ENCODE measurements around the gene EML1.
A peak's percentile ranks its signal among the peaks of the same experiment; 100 is the strongest.

The EML1 gene

GRCh38 chr14:99936738-99937474, 143.7 kb downstream of the EML1 start:
- H3K9ac ChIP-seq, result peak overlapping the region in 1 of 11 experiments; percentile 33; a peak in 2 of 22 replicates
- H3K27ac ChIP-seq, result no peak overlapping the region
- H3K4me3 ChIP-seq, result peak overlapping the region in 4 of 10 experiments; percentile 3 to 30 (median 13); a peak in 6 of 20 replicates
- H4K20me1 ChIP-seq, result peaks cover 0 to 47% (median 23%) of the 10 kb centered on the region in 11 experiments; a peak in 13 of 22 replicates
- peak overlapping the region; percentile 52 to 91 (median 80) for H3K4me2 ChIP-seq
- H3K4me1 ChIP-seq, result peaks cover 13 to 41% (median 35%) of the 10 kb centered on the region in 10 experiments
- H3K9me3 ChIP-seq (replicated peaks in 1 of 11), result no peaks in the 10 kb centered on the region
- peaks cover 60 to 90% (median 75%) of the 10 kb centered on the region in 11 experiments for H3K27me3 ChIP-seq
- H3K36me3 ChIP-seq, result no peaks in the 10 kb centered on the region
- TF ChIP-seq Cebpa-rat (IDR thresholded peaks at IDR 0.05), result no peak

DNA sequence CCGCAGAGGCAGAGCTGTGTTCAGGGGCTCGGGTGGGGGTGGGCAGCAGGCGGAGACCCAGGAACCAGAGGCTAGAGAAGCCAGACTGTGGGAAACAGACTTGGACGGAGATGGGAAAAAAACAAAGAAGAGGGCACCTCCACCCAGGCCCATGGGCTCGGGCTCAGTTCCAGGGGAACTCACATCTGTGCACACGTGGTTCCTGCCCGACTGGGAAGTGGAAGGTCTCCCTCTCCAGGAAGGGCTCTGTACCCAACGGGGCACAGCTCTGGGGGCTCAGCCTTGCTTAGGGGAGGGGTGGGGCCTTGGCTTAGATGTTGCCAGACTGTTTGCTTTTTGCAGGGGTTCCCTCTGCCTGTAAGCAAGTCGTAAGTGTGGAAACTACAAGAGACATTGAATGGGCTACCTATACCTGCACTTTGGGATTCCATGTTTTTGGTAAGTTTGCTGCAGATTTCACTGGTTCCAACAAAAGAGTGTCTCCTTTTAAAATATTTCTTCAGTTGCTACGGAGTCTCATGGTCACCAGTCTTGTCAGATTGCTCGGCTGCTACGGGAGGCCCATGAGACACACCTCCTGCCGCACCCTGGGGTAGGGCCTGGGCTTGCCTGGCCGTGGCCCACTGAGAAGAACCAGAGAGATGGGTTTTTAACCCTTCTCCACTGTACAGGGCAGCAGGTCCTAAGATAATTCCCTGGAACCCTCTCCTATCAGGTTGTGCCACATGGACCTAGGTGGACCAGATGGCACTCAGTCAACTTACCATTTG, 144.4 kb downstream of the EML1 start:
- Histone ChIP-seq H3K4me2 (peak overlapping the region; percentile 52 to 91 (median 80)), H3K9ac (peak overlapping the region in 1 of 11 experiments; percentile 33; a peak in 2 of 22 replicates), H4K20me1 (peaks cover 0 to 47% (median 24%) of the 10 kb centered on the region in 11 experiments; a peak in 13 of 22 replicates), H3K4me1 (peaks cover 13 to 41% (median 35%) of the 10 kb centered on the region in 10 experiments), H3K9me3 (replicated peaks in 1 of 11) (no peaks in the 10 kb centered on the region), H3K27ac (no peak overlapping the region), H3K4me3 (peak overlapping the region in 5 of 10 experiments; percentile 3 to 30 (median 5); a peak in 5 of 20 replicates), H3K27me3 (peaks cover 60 to 96% (median 81%) of the 10 kb centered on the region in 11 experiments), H3K36me3 (no peaks in the 10 kb centered on the region)
- no peak for TF ChIP-seq Cebpa-rat (IDR thresholded peaks at IDR 0.05)

- TF ChIP-seq Cebpa-rat (IDR thresholded peaks at IDR 0.05), result no peak
- H3K36me3 ChIP-seq, result no peaks in the 10 kb centered on the region
- no peaks in the 10 kb centered on the region for H3K9me3 ChIP-seq (replicated peaks in 1 of 11)
- peaks cover 60 to 99% (median 88%) of the 10 kb centered on the region in 11 experiments for H3K27me3 ChIP-seq
- peaks cover 0 to 47% (median 24%) of the 10 kb centered on the region in 11 experiments; a peak in 13 of 22 replicates for H4K20me1 ChIP-seq
- peaks cover 13 to 41% (median 35%) of the 10 kb centered on the region in 10 experiments for H3K4me1 ChIP-seq
- peak overlapping the region in 9 of 11 experiments; percentile 15 to 82 (median 60); a peak in 16 of 22 replicates for H3K4me2 ChIP-seq
- H3K4me3 ChIP-seq, result no peak overlapping the region
- no peak overlapping the region for H3K9ac ChIP-seq
- H3K27ac ChIP-seq, result no peak overlapping the region
These were observed 145.2 kb downstream of the EML1 start for GRCh38 chr14:99938376-99938775.

- H3K4me2 ChIP-seq, result peak overlapping the region in 9 of 11 experiments; percentile 15 to 82 (median 60); a peak in 17 of 22 replicates
- no peak overlapping the region for H3K9ac ChIP-seq
- H3K36me3 ChIP-seq, result no peaks in the 10 kb centered on the region
- TF ChIP-seq Cebpa-rat (IDR thresholded peaks at IDR 0.05), result no peak
- H3K27me3 ChIP-seq, result peaks cover 60 to 99% (median 92%) of the 10 kb centered on the region in 11 experiments
- peaks cover 0 to 47% (median 24%) of the 10 kb centered on the region in 11 experiments; a peak in 13 of 22 replicates for H4K20me1 ChIP-seq
- no peak overlapping the region for H3K27ac ChIP-seq
- peaks cover 13 to 41% (median 35%) of the 10 kb centered on the region in 10 experiments for H3K4me1 ChIP-seq
- H3K4me3 ChIP-seq, result no peak overlapping the region
- H3K9me3 ChIP-seq (replicated peaks in 1 of 11), result no peaks in the 10 kb centered on the region
These were observed 145.7 kb downstream of the EML1 start for GRCh38 chr14:99938896-99939295.

- H3K4me2 ChIP-seq, result peak overlapping the region in 9 of 11 experiments; percentile 15 to 82 (median 60); a peak in 17 of 22 replicates
- H3K9ac ChIP-seq, result no peak overlapping the region
- peaks cover 0 to 47% (median 24%) of the 10 kb centered on the region in 11 experiments; a peak in 12 of 22 replicates for H4K20me1 ChIP-seq
- TF ChIP-seq Cebpa-rat (IDR thresholded peaks at IDR 0.05), result no peak
- H3K27me3 ChIP-seq, result peaks cover 60 to 99% (median 93%) of the 10 kb centered on the region in 11 experiments
- H3K27ac ChIP-seq, result no peak overlapping the region
- peaks cover 13 to 41% (median 35%) of the 10 kb centered on the region in 10 experiments for H3K4me1 ChIP-seq
- no peaks in the 10 kb centered on the region for H3K9me3 ChIP-seq (replicated peaks in 1 of 11)
- no peak overlapping the region for H3K4me3 ChIP-seq
- no peaks in the 10 kb centered on the region for H3K36me3 ChIP-seq
These were observed 146.2 kb downstream of the EML1 start for GRCh38 chr14:99939421-99939820.

DNA sequence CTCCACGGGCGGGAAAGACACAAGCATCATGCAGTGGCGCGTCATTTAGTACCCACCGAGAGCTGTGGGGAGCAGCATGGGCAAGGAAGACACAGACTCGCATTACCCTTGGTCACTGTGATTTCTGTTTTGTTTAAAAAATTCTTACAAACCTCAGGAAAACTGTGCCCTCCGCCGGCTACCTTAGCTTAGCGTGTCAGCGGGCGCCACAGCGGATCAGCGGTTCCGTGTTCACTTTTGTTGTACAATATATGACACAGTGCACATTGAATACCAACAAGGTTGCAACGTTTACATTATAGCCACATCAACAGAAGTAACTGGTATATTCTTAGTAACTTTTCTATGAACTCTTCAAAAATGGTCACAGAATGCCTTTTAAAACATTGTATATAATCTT, 146.9 kb downstream of the EML1 start:
- Histone ChIP-seq H3K27me3 (peaks cover 60 to 99% (median 90%) of the 10 kb centered on the region in 11 experiments), H3K36me3 (no peaks in the 10 kb centered on the region)
- no peak for TF ChIP-seq Cebpa-rat (IDR thresholded peaks at IDR 0.05)

DNA sequence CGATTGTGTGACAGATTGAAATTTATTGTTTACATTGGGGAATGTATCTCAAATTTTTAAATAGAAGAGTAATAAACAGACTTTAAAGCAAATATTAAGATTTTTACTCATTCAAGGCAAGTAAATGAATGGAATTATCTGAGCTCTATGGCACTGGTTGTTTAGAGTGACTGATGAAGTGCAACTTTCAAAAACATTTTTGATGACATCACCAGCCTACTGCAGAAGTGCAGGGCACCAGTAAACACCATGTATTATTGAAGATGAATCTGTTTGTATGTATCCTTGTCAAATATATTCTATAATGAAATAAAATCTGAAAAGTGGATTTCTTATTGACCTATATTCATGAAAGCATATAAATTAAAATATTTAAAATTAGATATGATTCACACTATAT, 148.0 kb downstream of the EML1 start:
- H4K20me1 ChIP-seq, result peaks cover 0 to 42% (median 27%) of the 10 kb centered on the region in 11 experiments; a peak in 13 of 22 replicates
- no peak overlapping the region for H3K4me2 ChIP-seq
- H3K9ac ChIP-seq, result no peak overlapping the region
- TF ChIP-seq Cebpa-rat (IDR thresholded peaks at IDR 0.05), result no peak
- H3K4me1 ChIP-seq, result peaks cover 13 to 48% (median 39%) of the 10 kb centered on the region in 10 experiments
- H3K27me3 ChIP-seq, result peaks cover 56 to 98% (median 87%) of the 10 kb centered on the region in 11 experiments
- no peak overlapping the region for H3K4me3 ChIP-seq
- no peaks in the 10 kb centered on the region for H3K36me3 ChIP-seq
- H3K9me3 ChIP-seq (replicated peaks in 1 of 11), result no peaks in the 10 kb centered on the region
- no peak overlapping the region for H3K27ac ChIP-seq

More for the DNA sequence above, 146.9 kb downstream of the EML1 start:
- Histone ChIP-seq H3K9me3 (replicated peaks in 1 of 11) (no peaks in the 10 kb centered on the region), H3K4me2 (peak overlapping the region in 5 of 11 experiments; percentile 52 to 82 (median 71); a peak in 3 of 22 replicates), H3K4me3 (no peak overlapping the region), H4K20me1 (peaks cover 0 to 42% (median 24%) of the 10 kb centered on the region in 11 experiments; a peak in 12 of 22 replicates), H3K9ac (no peak overlapping the region), H3K4me1 (peaks cover 13 to 41% (median 35%) of the 10 kb centered on the region in 10 experiments), H3K27ac (no peak overlapping the region)

GRCh38 chr14:99943620-99944019, 150.4 kb downstream of the EML1 start:
- Histone ChIP-seq H3K4me2 (no peak overlapping the region), H3K4me1 (peaks cover 8 to 44% (median 33%) of the 10 kb centered on the region in 10 experiments; a peak in 19 of 20 replicates), H3K27me3 (peaks cover 37 to 81% (median 73%) of the 10 kb centered on the region in 11 experiments), H3K9ac (no peak overlapping the region), H3K36me3 (no peaks in the 10 kb centered on the region), H3K9me3 (replicated peaks in 1 of 11) (no peaks in the 10 kb centered on the region), H4K20me1 (peaks cover 0 to 27% (median 17%) of the 10 kb centered on the region in 11 experiments; a peak in 12 of 22 replicates), H3K4me3 (no peak overlapping the region), H3K27ac (no peak overlapping the region)
- no peak for TF ChIP-seq Cebpa-rat (IDR thresholded peaks at IDR 0.05)
